Activated T-helper 2 cell treated with anti-CD3 and anti-CD28 coated beads, Interferon-gamma antibody, Interleukin-2, Interleukin-4, amounts not matched to agents 10 μg/mL and 5 μg/mL and 100 μg/mL, durations not matched to agents 14 hours and 24 hours and 36 hours (primary cell): ENCODE results near the gene EVPL. TPM values are rescaled to one million over a fixed set of nuclear protein-coding genes. Genes with fewer than 3 reads are reported as not detected.
"Not testable (repeated sequence)": the region's sequence is repeated elsewhere in the genome, so short reads cannot be mapped to it uniquely, and the experiment has no call there.

Experiments
- DNase-seq: peaks from one replicate; pipeline ENCODE4 v3.0.0; 2021; ENCODE audit warnings: low spot score
- H3K27ac Mint-ChIP-seq: one replicate; pipeline ENCODE4 v1.8.0; 2021; ENCODE audit warnings: mixed read lengths
- H3K27me3 Mint-ChIP-seq: one replicate; pipeline ENCODE4 v1.8.0; 2021; ENCODE audit warnings: low read depth, mixed read lengths
- H3K36me3 Mint-ChIP-seq: one replicate; pipeline ENCODE4 v1.8.0; 2021; ENCODE audit warnings: low read depth, mixed read lengths
- H3K4me1 Mint-ChIP-seq: one replicate; pipeline ENCODE4 v1.8.0; 2021; ENCODE audit warnings: low read depth, mixed read lengths
- H3K4me3 Mint-ChIP-seq: one replicate; pipeline ENCODE4 v1.8.0; 2021; ENCODE audit warnings: low read depth, mild to moderate bottlenecking, moderate library complexity, mixed read lengths
- H3K9me3 Mint-ChIP-seq: one replicate; pipeline ENCODE4 v1.8.0; 2021; ENCODE audit warnings: mixed read lengths
- intact Hi-C: fragments of 100-400 bp; cut with micrococcal nuclease; formaldehyde crosslinking; loops from one replicate; pipeline ENCODE4 v1.15.1; 2023
- total RNA-seq: library from RNA; stranded (reverse); gene quantifications from 2 replicates; pipeline ENCODE4 v1.2.3, GENCODE V29; 2022

Gene EVPL
- total RNA-seq, 1 donor from 2014 or later, result not detected

- no peak overlapping the region for H3K4me3 Mint-ChIP-seq
- DNase-seq, result no peak
- peaks cover 72% of the 10 kb centered on the region for H3K36me3 Mint-ChIP-seq
- intact Hi-C loops, result no loop called here
- no peak overlapping the region for H3K27ac Mint-ChIP-seq
- no peaks in the 10 kb centered on the region for H3K9me3 Mint-ChIP-seq
- H3K4me1 Mint-ChIP-seq, result peaks cover 14% of the 10 kb centered on the region
- no peaks in the 10 kb centered on the region for H3K27me3 Mint-ChIP-seq
These were observed 27.0 kb upstream of the EVPL start for GRCh38 chr17:76054112-76054476.

GRCh38 chr17:76053246-76054111 is 26.4 kb upstream of the EVPL start:
- DNase-seq, result no peak

GRCh38 chr17:76051561-76051960 is 24.5 kb upstream of the EVPL start:
- Mint-ChIP-seq H3K9me3 (no peaks in the 10 kb centered on the region), H3K27me3 (no peaks in the 10 kb centered on the region), H3K4me1 (peaks cover 15% of the 10 kb centered on the region), H3K36me3 (peaks cover 66% of the 10 kb centered on the region), H3K27ac (no peak overlapping the region), H3K4me3 (no peak overlapping the region)
- intact Hi-C loops, result no loop called here
- DNase-seq, result no peak

More at GRCh38 chr17:76053246-76054111, 26.4 kb upstream of the EVPL start:
- H3K4me3 Mint-ChIP-seq, result no peak overlapping the region
- H3K27ac Mint-ChIP-seq, result peak overlapping the region; percentile 8
- peaks cover 15% of the 10 kb centered on the region for H3K4me1 Mint-ChIP-seq
- no peaks in the 10 kb centered on the region for H3K9me3 Mint-ChIP-seq
- intact Hi-C loops, result no loop called here
- peaks cover 72% of the 10 kb centered on the region for H3K36me3 Mint-ChIP-seq
- no peaks in the 10 kb centered on the region for H3K27me3 Mint-ChIP-seq

GRCh38 chr17:76050538-76051467 is 23.7 kb upstream of the EVPL start:
- H3K4me1 Mint-ChIP-seq, result peaks cover 15% of the 10 kb centered on the region
- H3K27me3 Mint-ChIP-seq, result no peaks in the 10 kb centered on the region
- no peak overlapping the region for H3K4me3 Mint-ChIP-seq
- intact Hi-C loops, result no loop called here
- H3K36me3 Mint-ChIP-seq, result peaks cover 66% of the 10 kb centered on the region
- no peak overlapping the region for H3K27ac Mint-ChIP-seq
- DNase-seq, result no peak
- H3K9me3 Mint-ChIP-seq, result no peaks in the 10 kb centered on the region

GRCh38 chr17:76049836-76050537 is 22.9 kb upstream of the EVPL start:
- Mint-ChIP-seq H3K4me1 (peaks cover 15% of the 10 kb centered on the region), H3K36me3 (peaks cover 69% of the 10 kb centered on the region), H3K4me3 (no peak overlapping the region), H3K27me3 (no peaks in the 10 kb centered on the region), H3K27ac (no peak overlapping the region), H3K9me3 (no peaks in the 10 kb centered on the region)
- DNase-seq, result no peak
- intact Hi-C loops, result no loop called here

- intact Hi-C loops, result no loop called here
- no peaks in the 10 kb centered on the region for H3K9me3 Mint-ChIP-seq
- no peak for DNase-seq
- H3K4me3 Mint-ChIP-seq, result no peak overlapping the region
- H3K27ac Mint-ChIP-seq, result peak overlapping the region; percentile 8
- no peaks in the 10 kb centered on the region for H3K27me3 Mint-ChIP-seq
- peaks cover 76% of the 10 kb centered on the region for H3K36me3 Mint-ChIP-seq
- peaks cover 15% of the 10 kb centered on the region for H3K4me1 Mint-ChIP-seq
These were observed 22.1 kb upstream of the EVPL start for GRCh38 chr17:76049239-76049638.

GRCh38 chr17:76048711-76049110 is 21.6 kb upstream of the EVPL start:
- Mint-ChIP-seq H3K27me3 (no peaks in the 10 kb centered on the region), H3K27ac (no peak overlapping the region), H3K4me1 (peaks cover 10% of the 10 kb centered on the region), H3K4me3 (no peak overlapping the region), H3K9me3 (no peaks in the 10 kb centered on the region), H3K36me3 (peaks cover 76% of the 10 kb centered on the region)
- intact Hi-C loops, result no loop called here
- DNase-seq, result no peak

GRCh38 chr17:76048025-76048605 is 21.0 kb upstream of the EVPL start:
- peaks cover 6% of the 10 kb centered on the region for H3K4me1 Mint-ChIP-seq
- no peaks in the 10 kb centered on the region for H3K27me3 Mint-ChIP-seq
- intact Hi-C loops, result no loop called here
- no peak overlapping the region for H3K27ac Mint-ChIP-seq
- H3K9me3 Mint-ChIP-seq, result no peaks in the 10 kb centered on the region
- no peak overlapping the region for H3K4me3 Mint-ChIP-seq
- peaks cover 76% of the 10 kb centered on the region for H3K36me3 Mint-ChIP-seq
- no peak for DNase-seq

- H3K27ac Mint-ChIP-seq, result no peak overlapping the region
- no peaks in the 10 kb centered on the region for H3K27me3 Mint-ChIP-seq
- DNase-seq, result no peak
- H3K9me3 Mint-ChIP-seq, result no peaks in the 10 kb centered on the region
- H3K4me3 Mint-ChIP-seq, result no peak overlapping the region
- peaks cover 82% of the 10 kb centered on the region for H3K36me3 Mint-ChIP-seq
- intact Hi-C loops, result no loop called here
- peaks cover 4% of the 10 kb centered on the region for H3K4me1 Mint-ChIP-seq
These were observed 19.0 kb upstream of the EVPL start for GRCh38 chr17:76046064-76046463.

GRCh38 chr17:76044475-76045007 is 17.4 kb upstream of the EVPL start:
- DNase-seq, H3K4me3 Mint-ChIP-seq, H3K9me3 Mint-ChIP-seq, H3K27me3 Mint-ChIP-seq, intact Hi-C loops, H3K4me1 Mint-ChIP-seq, H3K27ac Mint-ChIP-seq: not testable (repeated sequence)
- H3K36me3 Mint-ChIP-seq, result peaks cover 82% of the 10 kb centered on the region

GRCh38 chr17:76042868-76043267 is 15.8 kb upstream of the EVPL start:
- H3K4me1 Mint-ChIP-seq, H3K9me3 Mint-ChIP-seq, DNase-seq, H3K27ac Mint-ChIP-seq, intact Hi-C loops, H3K4me3 Mint-ChIP-seq, H3K27me3 Mint-ChIP-seq: not testable (repeated sequence)
- H3K36me3 Mint-ChIP-seq, result peaks cover 83% of the 10 kb centered on the region

GRCh38 chr17:76040376-76040775 is 13.3 kb upstream of the EVPL start:
- no peaks in the 10 kb centered on the region for H3K4me1 Mint-ChIP-seq
- no peaks in the 10 kb centered on the region for H3K9me3 Mint-ChIP-seq
- DNase-seq, result no peak
- peaks cover 73% of the 10 kb centered on the region for H3K36me3 Mint-ChIP-seq
- H3K27ac Mint-ChIP-seq, result no peak overlapping the region
- intact Hi-C loops, result no loop called here
- H3K27me3 Mint-ChIP-seq, result no peaks in the 10 kb centered on the region
- H3K4me3 Mint-ChIP-seq, result no peak overlapping the region
